ENCODE results near the gene SLC7A8. TPM values are rescaled to one million over a fixed set of nuclear protein-coding genes. Genes with fewer than 3 reads are reported as not detected.
"Not testable (repeated sequence)": the region's sequence is repeated elsewhere in the genome, so short reads cannot be mapped to it uniquely, and the experiment has no call there.

SLC7A8 gene
- total RNA-seq, 1 experiment from 2014 or later = 77.9 TPM

- WGBS (ENCODE audit: extremely low coverage, insufficient read length, low lambda C conversion rate) = no CpG with 5 or more reads among the region's 5 CpGs
- DNase-seq; H3K4me2 ChIP-seq (ENCODE audit: insufficient read depth, insufficient read length, low read length); H3K4me3 Mint-ChIP-seq; H4K5ac ChIP-seq (ENCODE audit: insufficient read length, low read depth, low read length); H3K56ac ChIP-seq (ENCODE audit: insufficient read length, low read depth, low read length); H2BK12ac ChIP-seq (ENCODE audit: insufficient read length, low read depth, low read length); H3K23me2 ChIP-seq (ENCODE audit: insufficient read length, low read depth, low read length, poor library complexity, severe bottlenecking); H3K4me1 ChIP-seq (ENCODE audit: insufficient read depth, low read length); H3K27me3 ChIP-seq (ENCODE audit: insufficient read depth, low read length); H2BK15ac ChIP-seq (ENCODE audit: low read depth, low read length); H3K23ac ChIP-seq (ENCODE audit: insufficient read length, low read depth, low read length); H3K14ac ChIP-seq (ENCODE audit: insufficient read depth, low read length); H3K18ac ChIP-seq (ENCODE audit: insufficient read length, low read depth, low read length); H2AK5ac ChIP-seq (ENCODE audit: insufficient read length, low read length); H3K9me3 ChIP-seq (ENCODE audit: control insufficient read depth, low read depth, low read length); H3K79me2 ChIP-seq (ENCODE audit: insufficient read depth, low read length); H3K27ac ChIP-seq (ENCODE audit: insufficient read length, low read depth, low read length); H2AFZ ChIP-seq (ENCODE audit: low read length); H4K20me1 ChIP-seq (ENCODE audit: control insufficient read depth, insufficient read depth, insufficient read length); H3T11ph ChIP-seq (ENCODE audit: low read length); H3K27ac Mint-ChIP-seq; H4K8ac ChIP-seq (replicated peaks; ENCODE audit: insufficient read length, low read depth, low read length); H3K36me3 Mint-ChIP-seq (ENCODE audit: insufficient read depth in 1 of 3, low read depth in 3 of 3); H3K9me3 Mint-ChIP-seq; H4K91ac ChIP-seq (ENCODE audit: insufficient read length, low read depth, low read length); H2BK5ac ChIP-seq (ENCODE audit: insufficient read length, low read length); H3K4ac ChIP-seq (ENCODE audit: low read depth, low read length); H3K79me1 ChIP-seq (ENCODE audit: insufficient read depth, low read depth, low read length, poor library complexity, severe bottlenecking); H3K9ac ChIP-seq (ENCODE audit: extremely low read depth, insufficient read length, low read length); H2BK120ac ChIP-seq (ENCODE audit: low read depth, low read length, poor library complexity, severe bottlenecking); H2BK20ac ChIP-seq (ENCODE audit: low read depth, low read length, poor library complexity, severe bottlenecking): not testable (repeated sequence)
- Mint-ChIP-seq H3K27me3 (ENCODE audit: low read depth) (peaks cover 24% of the 10 kb centered on the region), H3K4me1 (peaks cover 29% of the 10 kb centered on the region in 2 experiments)
Observed at GRCh38 chr14:23107620-23108019, 75.8 kb downstream of the SLC7A8 start.

All from H9 (cell line).